Fibroblast of gingiva (primary cell): ENCODE results near the gene NEURL2.
A peak's percentile ranks its signal among the peaks of the same experiment; 100 is the strongest.
"Not testable (repeated sequence)": the region's sequence is repeated elsewhere in the genome, so short reads cannot be mapped to it uniquely, and the experiment has no call there.

Experiments used
- DNase-seq: peaks from one replicate; pipeline ENCODE4 v3.0.0-alpha.2; 2011; ENCODE audit warnings: low read depth

The NEURL2 gene, protein sequence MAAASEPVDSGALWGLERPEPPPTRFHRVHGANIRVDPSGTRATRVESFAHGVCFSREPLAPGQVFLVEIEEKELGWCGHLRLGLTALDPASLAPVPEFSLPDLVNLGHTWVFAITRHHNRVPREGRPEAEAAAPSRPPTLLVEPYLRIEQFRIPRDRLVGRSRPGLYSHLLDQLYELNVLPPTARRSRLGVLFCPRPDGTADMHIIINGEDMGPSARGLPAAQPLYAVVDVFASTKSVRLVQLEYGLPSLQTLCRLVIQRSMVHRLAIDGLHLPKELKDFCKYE

DNA sequence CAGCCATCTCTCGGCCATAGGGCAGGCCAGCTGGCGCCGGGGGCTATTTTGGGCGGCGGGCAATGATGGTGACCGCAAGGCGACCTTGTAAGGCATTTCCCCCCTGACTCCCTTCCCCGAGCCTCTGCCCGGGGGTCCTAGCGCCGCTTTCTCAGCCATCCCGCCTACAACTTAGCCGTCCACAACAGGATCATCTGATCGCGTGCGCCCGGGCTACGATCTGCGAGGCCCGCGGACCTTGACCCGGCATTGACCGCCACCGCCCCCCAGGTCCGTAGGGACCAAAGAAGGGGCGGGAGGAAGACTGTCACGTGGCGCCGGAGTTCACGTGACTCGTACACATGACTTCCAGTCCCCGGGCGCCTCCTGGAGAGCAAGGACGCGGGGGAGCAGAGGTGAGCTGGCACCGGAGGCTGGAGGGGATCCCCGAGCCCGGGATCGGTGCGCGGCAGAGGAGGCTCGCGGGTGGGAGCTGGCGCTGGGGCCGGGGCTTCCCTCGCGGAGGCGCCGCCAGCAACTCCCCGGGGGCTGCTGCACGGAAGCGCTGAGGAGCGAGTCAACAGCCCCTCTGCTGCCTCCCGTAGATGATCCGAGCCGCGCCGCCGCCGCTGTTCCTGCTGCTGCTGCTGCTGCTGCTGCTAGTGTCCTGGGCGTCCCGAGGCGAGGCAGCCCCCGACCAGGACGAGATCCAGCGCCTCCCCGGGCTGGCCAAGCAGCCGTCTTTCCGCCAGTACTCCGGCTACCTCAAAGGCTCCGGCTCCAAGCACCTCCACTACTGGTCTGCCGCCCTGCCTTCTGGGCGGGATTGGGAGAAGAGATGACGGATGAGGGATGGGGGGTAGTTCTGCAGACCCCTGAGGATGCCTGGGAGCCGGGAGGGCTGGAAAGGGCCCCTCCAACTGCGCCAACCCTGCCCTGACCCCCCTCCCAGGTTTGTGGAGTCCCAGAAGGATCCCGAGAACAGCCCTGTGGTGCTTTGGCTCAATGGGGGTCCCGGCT is at the start of gene NEURL2, which contains the start of gene CTSA:
Gene NEURL2, minus strand, starts transcription at position 224 of the 999 bp plus-strand sequence. Its CDS starts 217 bp downstream, at position 7.
Gene CTSA, plus strand, starts transcription at position 351 of the 999 bp plus-strand sequence. Its CDS starts 234 bp downstream, at position 585.
- peak; percentile 94 for DNase-seq

DNA sequence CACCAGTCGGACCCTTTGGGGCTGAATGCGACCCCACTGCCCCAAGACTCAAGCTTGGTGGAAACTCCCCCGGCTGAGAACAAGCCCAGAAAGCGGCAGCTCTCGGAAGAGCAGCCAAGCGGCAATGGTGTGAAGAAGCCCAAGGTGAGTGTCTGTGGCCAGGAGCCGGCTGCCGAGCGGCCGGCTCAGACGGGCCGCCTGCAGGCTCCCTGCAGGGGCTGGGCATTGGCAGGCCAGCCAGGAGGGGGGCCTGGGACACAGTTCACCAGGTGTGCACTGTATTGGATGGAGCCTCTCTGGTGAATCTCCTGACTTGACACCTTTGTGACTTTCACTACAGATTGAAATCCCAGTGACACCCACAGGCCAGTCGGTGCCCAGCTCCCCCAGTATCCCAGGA is 49.5 kb upstream of the NEURL2 start:
- no peak for DNase-seq

DNA sequence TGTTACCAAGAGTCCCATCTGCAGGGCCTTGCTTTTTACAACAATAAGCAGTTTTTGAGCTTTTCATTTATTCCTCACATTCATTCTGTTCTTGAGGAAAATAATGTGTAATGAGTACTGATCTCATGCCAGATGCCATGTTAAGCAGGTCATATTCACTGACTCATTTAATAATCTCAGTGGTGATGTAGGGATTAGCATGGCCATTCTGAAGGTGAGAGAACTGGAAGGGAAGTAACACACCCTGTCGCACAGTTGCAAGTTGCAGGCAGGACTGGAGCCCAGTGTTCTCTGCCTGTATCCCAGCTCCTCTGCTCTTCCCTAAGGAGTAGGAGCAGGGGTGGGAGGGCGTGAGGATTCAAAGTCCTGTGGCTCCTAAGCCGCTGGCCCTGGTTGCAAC is 49.0 kb upstream of the NEURL2 start:
- DNase-seq, result no peak

DNA sequence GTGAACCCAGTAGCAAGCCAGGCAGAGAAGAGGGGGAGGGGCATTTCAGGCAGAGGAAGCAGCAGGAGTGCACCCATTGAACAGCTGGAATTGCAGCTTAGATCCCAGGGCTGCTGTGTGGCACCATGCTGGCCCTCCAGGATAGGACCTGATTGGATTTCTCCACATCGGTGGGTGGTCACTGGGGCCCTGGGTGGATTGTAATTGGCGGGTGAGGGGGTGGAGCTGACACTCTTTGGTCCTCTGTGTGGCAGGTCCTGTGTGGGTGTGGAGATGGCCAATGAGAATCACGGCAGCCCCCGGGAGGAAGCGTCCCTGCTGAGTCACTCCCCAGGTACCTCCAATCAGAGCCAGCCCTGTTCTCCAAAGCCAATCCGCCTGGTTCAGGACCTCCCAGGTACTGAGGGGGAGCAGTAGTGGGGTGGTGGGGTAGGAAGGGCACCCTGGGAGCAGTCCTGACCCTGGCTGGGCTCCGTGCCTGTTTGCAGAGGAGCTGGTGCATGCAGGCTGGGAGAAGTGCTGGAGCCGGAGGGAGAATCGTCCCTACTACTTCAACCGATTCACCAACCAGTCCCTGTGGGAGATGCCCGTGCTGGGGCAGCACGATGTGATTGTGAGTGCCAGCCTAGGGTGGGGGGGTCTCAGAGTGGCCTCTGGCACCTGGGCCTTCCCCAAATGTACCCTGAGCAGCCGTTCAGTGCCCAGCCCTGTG is 47.9 kb upstream of the NEURL2 start:
- no peak for DNase-seq

DNA sequence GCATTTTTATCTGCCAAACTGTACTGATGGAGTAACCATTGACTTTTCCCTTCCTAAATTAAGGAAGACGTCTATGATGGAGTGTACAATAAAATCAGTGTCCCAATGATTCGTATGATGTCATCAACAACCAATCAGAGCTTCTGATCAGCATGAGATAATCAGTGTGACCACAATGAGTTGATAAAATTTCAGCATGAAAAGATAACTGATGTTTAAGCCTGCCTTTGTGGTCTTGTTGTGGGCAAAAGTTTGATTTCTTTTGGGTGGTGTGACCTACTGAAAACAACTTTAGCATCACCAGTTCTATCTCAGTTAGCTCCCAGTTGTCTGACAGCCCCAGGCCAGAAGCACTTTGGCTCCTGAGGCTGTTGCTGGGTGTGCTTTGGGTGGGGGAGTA is 46.8 kb upstream of the NEURL2 start:
- no peak for DNase-seq

DNA sequence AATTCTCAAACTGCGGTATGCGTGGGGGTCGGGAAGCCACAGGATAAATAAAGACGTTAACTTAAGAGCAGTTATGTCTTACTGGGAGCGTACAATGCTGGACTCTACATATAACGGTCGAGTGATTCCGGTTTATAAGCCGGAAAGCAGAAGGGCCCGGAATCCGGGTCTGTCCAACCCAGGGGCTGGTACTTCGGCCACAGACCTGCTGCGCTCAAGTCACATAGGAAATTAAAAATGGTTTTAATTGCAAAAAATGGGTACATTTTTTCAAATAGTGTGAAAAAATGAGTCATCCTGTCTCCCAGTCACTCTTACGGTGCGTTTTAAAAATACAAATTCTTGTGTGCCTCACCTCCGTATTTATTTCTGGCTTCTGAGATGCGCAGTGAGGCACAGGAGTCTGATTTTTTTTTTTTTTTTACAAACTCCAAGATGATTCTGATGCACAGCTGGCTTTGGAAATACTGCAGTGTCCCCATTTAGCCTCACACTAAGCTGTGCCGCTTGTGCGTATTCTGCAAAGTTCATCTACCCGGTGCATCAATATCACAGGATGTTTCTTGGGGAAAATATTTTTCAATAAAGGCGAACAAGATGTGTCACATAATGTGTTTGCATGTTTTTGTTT is 44.5 kb upstream of the NEURL2 start:
- peak; percentile 21 for DNase-seq

DNA sequence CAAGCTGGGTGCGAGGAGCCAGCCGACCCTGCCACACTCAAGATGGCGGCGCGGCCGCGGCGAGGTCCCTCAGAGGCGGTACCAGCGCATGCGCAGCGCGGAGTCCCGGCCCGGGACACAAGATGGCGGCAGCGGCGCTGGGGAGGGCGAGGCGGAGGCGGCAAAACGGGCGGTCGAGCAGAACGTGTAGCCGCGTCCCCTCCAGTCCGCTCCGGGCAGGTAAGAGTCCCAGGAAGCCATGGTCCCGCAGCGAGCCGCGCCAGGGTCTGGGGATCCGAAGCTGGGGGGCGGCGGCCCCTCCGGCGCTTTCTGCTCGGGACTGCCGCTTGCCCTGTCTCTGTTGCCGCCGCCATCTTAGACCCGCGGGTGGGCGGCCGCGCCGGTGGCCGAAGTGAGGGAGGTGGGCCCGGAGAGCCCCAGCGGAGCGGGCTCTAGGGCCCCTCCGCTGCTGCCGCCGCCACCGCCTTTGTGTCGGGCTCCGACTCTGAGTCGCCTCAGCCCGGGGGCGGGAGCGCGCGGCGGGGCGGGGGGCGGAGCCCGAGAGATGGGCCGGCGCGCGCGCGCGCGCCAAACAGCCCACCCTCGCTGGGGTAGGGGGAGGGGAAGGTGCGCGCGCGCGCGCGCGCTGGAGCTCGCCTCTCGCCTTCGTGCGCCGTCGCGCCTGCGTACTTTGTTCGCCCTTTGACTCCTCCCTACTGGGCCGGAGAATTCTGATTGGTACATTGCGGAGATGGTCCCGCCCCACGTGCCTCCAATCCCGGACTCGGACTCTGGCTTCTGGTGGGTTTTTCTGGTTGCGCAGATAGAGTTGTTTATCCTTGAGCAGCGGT is 43.8 kb upstream of the NEURL2 start, which contains the start of gene PCIF1:
Gene PCIF1, plus strand, starts transcription at position 98 of the 830 bp plus-strand sequence. CDS start 4,317 bp downstream, outside the sequence.
- peak; percentile 94 for DNase-seq

DNA sequence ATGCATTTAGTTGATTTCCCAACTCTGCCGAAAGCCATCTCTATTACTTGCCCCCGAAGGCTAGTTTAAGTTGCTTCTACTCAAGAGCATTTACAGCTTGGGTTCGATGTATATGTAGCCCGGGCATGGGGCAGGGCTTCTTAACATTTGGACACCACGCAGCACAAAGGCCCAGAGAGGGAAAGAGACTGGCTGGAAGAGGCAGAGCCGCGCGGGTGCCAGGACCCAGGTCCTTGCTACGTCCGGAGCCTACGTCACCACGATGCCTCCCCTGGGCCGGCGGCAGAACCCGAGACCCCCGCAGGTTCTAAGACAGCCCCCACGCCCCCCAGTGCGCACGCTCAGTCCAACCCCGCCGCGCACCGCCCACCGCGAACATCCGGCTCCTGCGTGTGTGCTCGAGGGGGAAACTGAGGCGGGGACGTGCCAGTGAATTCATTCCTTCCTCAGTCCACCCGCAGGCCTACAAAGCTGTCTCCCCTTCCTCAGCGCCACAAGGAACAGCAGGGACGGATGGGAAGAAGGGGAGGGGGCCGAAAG is 43.1 kb upstream of the NEURL2 start:
- DNase-seq, result peak; percentile 30

DNA sequence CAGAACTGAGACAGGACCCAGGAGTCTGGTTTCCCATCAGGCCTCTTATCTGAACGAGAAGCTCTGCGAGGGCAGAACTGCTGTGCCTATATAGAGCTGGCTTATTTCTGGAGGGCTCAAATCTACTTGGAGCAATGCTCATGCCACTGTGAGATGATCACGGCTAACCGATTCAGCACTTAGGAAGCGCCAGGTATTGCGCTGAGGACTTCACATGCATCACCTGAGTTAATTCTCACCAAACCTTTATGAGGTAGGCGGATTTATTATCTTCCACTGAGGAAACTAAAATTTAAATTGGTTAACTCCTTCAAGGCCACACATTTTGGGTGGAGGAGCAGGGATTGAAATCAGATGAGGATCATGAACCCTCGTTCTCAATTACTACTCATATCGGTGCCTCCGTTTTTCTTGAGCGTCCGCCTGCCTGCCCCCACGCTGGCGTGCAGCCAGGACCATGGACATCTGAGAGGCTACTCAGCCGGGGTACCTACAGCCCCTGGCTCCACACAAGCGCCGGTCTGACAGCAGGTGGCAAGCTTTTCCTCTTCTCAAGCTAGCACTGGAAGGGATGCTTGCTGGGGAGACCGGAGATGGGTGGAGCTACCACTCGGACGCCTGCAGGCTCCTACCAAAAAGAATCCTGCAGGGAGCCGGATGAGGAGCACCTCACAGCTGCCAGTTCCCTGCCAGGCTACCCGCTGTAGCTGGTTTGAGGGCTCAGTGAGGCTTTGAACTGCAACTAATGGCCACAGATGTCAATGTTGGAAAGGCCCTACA is 42.4 kb upstream of the NEURL2 start:
- peak; percentile 66 for DNase-seq

DNA sequence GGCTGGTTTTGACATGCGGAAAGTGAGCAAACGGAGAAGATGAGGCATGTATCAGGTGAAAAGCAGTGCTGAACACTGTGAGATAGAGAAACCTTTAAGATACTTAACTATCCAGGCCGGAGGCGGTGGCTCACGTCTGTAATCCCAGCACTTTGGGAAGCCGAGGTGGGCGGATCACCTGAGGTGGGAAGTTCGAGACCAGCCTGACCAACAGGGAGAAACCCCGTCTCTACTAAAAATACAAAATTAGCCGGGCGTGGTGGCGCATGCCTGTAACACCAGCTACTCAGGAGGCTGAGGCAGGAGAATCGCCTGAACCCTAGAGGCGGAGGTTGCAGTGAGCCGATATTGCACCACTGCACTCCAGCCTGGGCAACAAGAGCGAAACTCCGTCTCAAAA is 40.7 kb upstream of the NEURL2 start:
- not testable (repeated sequence) for DNase-seq

DNA sequence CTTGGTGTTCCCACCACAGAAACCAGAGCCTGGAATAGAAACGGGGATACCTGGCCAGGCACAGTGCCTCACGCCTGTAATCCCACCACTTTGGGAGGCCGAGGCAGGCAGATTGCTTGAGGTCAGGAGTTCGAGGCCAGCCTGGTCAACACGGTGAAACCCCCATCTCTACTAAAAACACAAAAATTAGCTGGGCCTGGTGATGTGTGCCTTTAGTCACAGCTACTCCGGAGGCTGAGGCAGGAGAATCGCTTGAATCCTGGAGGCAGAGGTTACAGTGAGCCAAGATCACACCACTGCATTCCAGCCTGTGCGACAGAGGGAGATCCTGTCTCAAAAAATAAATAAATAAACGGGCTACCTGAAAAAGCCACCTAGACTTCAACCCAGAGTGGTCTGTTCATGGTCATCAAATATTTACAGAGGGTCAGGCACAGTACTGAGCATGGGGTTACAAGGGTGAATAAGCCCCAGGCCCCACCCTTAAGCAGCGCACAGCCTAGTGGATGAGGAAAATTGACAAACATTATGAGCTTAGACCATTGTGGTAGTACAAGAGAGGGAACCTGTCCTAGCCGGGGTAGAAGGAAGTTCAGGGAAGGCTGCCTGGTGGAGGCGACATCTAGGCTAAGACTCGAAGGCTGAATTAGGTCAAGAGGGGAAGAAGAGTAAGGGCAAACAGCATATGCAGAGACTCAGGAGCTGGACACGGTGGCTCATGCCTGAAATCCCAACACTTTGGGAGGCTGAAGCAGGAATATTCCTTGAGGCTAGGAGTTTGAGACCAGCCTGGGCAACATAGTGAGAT is 36.3 kb upstream of the NEURL2 start:
- no peak for DNase-seq

DNA sequence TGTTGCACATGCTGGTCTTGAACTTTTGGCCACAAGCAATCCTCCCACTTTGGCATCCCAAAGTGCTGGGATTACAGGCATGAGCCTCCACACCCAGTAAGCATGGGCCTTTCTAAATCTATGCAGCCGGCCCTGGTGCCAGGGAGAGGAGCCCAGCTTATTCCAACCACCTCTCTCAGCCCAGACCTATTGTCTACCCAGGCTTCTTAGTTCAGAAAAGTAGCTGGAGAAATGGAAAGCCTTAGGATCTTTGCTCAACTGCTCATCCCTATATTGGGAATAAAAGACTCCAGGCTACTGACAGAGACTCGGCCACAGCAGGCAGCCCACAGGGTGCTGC is 35.7 kb upstream of the NEURL2 start:
- no peak for DNase-seq

DNA sequence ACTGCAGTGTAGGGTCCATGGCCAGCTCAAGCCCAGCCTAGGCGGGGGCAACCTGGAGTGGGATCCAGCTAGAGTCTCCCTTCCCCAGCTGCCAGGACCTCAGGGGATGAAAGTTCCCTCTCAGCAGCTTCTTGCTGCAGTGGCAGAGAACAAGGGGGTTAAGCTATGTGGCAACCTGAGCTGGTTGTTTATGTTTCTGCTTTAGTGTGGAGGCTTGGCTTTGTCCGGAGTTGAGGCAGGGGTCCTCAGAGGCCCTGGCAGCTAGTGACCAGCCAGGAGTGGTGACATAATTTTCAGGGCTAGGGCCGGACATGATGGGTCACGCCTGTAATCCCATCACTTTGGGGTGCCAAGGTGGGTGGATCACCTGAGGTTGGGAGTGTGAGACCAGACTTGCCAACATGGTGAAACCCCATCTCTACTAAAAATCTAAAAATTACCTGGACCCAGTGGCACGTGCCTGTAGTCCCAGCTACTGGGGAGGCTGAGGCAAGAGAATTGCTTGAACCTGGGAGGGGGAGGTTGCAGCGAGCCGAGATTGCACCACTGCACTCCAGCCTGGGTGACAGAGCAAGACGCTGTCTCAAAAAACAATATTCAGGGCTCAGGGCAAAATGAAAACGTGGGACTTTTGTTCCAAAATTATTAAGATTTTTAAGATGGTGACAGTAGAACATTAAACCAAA is 35.0 kb upstream of the NEURL2 start:
- DNase-seq, result no peak

DNA sequence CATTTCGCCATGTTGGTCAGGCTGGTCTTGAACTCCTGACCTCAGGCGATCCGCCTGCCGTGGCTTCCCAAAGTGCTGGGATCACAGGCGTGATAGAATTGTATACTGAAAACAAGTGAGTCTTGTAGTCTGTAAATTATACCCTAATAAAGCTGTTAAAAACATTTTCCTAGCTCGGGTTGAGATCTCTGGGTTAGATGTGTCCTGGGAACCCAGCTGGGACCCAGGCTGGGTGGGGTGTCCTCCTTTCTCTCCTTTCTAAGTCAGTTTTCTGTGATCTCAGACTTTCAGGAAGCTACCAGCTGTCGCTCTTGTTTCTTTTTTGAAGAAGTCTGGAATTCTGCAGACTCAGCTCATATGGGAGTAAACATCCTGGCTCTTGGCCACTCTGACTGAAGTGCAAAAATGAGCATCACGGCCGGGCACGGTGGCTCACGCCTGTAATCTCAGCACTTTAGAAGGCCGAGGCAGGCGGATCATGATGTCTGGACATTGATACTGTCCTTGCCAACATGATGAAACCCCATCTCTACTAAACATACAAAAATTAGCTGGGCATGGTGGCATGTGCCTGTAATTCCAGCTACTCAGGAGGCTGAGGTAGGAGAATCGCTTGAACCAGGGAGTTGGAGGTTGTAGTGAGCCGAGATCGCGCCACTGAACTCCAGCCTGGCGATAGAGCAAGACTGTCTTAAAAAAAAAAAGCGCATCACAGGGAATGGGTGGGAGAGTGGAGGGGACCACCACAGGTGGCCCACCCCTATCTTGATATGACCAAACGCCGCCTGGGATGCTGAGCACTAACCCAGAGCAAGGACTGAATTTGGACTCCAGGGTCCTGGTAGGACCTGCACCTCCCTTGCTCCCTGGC is 33.6 kb upstream of the NEURL2 start:
- peak; percentile 62 for DNase-seq

DNA sequence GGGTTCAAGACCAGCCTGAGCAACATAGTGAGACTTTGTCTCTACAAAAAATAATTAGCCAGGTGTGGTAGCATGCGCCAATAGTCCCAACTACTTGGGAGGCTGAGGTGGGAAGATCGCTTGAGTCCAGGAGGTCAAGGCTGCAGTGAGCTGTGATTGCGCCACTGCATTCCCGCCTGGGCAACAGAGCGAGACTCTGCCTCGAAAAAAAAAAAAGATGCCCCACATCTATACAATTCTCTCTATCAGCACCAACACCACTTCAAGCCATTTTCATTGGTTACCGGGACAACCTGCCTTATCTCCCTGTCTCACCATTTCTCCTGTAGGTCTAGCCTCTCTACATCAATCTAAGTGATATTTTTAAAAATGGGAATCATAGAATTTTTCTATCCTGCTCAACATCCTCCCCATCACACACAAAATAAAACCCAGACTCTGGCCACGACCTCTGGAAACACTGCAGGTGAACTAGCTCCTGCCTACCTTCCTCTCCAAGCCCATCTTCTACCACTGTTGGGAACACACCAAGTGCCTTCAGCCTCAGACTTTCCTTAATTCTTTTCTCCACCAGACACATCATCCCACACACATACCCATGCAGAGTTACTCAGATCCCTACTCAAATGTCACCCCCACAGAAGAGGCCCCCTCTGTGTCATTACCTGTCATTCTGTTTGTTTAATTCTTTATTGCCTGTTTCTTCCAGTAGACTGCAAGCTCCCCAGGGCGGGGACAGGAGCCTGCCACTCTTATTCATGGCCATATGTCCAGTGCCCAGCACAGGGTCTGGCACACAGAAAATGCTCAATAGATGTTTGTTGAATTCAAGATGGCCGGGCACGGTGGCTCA is 30.6 kb upstream of the NEURL2 start:
- no peak for DNase-seq
